ENCODE measurements around the gene USHBP1. TPM values are rescaled to one million over a fixed set of nuclear protein-coding genes. Genes with fewer than 3 reads are reported as not detected.
A peak's percentile ranks its signal among the peaks of the same experiment; 100 is the strongest.

The USHBP1 gene
- total RNA-seq, 1 experiment from 2014 or later, result not detected

DNA sequence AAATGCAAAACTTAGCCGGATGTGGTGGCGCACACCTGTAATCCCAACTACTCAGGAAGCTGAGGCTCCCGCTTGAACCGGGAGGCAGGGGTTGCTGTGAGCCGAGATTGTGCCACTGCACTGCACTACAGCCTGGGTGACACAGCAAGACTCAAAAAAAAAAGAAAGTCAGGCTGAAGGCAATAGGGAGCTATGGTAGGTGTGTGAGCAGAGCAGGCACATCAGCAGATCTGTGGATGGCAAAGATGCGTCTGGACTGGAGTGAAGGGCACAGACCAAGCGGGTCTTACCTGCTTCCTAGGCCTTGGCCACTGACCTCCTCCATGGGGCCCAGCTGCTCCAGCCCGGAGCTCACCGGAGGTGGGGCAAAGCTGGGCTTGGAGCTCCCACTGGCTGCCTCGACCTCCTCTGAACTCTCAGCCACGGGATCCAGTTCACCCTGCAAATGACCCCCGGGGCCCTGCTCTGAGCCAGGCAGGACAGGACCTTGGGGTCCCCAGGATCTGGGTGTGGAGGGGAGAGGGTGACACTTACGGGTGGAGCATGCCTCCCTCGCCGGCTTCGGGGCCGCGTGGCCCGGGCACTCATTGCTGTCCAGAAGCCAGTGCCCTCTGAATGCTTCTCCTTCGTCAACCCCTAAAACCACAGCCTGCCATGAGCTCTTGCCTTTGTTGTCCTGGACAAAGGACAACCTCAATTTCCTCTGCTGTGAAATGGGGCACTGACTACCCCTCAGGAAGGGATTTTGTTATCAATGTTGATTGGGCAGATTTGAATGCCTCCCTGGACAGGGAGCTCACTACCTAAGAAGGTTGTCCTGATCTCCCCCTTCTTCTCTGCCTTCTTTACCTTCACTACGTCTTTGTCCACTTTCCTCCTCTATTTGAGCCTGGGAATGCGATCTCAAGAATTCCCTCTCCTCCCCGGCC is 569 bp downstream of the USHBP1 start:
- no peaks in the 10 kb centered on the region for H3K9me3 ChIP-seq (replicated peaks)
- no peaks in the 10 kb centered on the region for H3K27me3 ChIP-seq (replicated peaks)
- peaks cover 6% of the 10 kb centered on the region for H3K36me3 ChIP-seq
- DNase-seq (ENCODE audit: low read depth in 1 of 2, low spot score in 2 of 2), result no peak
- no peak overlapping the region for H3K27ac ChIP-seq
- peaks cover 5% of the 10 kb centered on the region for H3K4me1 ChIP-seq (replicated peaks)
- H3K4me3 ChIP-seq, result no peak overlapping the region

DNA sequence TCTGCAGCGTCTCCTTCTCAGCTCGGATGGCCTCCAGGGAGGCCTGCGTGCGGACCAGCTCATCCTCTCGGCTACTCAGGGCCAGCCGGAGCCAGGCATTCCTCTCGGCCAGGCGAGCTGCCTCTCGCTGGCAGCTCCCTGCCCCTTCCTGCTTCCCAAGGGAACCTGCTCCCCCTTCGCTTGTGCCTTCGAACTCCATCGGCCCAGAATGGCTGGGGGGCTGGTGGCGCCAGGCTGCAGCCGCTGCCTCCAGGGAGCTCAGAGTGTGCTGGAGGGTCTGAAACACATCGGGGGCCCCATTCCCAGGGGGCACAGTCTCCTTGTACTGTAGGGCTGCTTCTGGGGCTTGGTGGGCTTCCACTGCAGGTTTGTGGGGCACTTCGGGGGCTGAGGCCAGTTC is 2.0 kb downstream of the USHBP1 start:
- no peak overlapping the region for H3K27ac ChIP-seq
- no peaks in the 10 kb centered on the region for H3K9me3 ChIP-seq (replicated peaks)
- H3K36me3 ChIP-seq, result no peaks in the 10 kb centered on the region
- H3K4me1 ChIP-seq (replicated peaks), result no peaks in the 10 kb centered on the region
- no peak overlapping the region for H3K4me3 ChIP-seq
- no peak for DNase-seq (ENCODE audit: low read depth in 1 of 2, low spot score in 2 of 2)
- H3K27me3 ChIP-seq (replicated peaks), result no peaks in the 10 kb centered on the region

DNA sequence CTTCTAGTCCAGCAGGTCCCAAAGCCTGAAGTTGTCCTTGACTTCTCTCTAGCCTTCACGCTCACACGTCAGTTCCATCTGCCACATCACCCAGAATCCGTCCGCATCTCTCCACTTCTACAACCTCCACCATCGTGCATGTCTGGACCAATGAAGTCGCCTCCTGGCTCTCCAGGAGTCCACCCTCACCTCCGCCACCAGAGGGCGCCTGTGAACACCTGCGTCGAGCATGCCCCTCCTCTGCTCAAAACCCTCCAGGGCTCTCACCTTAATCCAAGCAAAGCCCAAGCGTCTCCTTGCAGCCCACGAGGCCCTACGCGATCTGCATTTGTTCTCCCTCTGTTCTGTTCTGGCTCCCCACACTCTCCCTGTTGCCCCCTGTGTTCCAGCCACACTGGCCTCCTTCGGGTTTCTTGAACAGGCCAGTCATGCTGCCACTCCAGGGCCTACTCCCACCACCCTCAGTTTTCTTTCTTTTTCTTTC is 3.7 kb downstream of the USHBP1 start:
- no peaks in the 10 kb centered on the region for H3K27me3 ChIP-seq (replicated peaks)
- no peak overlapping the region for H3K27ac ChIP-seq
- no peaks in the 10 kb centered on the region for H3K9me3 ChIP-seq (replicated peaks)
- H3K36me3 ChIP-seq, result no peaks in the 10 kb centered on the region
- peak; percentile 64 to 83 for DNase-seq (ENCODE audit: low read depth in 1 of 2, low spot score in 2 of 2)
- no peak overlapping the region for H3K4me3 ChIP-seq
- no peaks in the 10 kb centered on the region for H3K4me1 ChIP-seq (replicated peaks)

DNA sequence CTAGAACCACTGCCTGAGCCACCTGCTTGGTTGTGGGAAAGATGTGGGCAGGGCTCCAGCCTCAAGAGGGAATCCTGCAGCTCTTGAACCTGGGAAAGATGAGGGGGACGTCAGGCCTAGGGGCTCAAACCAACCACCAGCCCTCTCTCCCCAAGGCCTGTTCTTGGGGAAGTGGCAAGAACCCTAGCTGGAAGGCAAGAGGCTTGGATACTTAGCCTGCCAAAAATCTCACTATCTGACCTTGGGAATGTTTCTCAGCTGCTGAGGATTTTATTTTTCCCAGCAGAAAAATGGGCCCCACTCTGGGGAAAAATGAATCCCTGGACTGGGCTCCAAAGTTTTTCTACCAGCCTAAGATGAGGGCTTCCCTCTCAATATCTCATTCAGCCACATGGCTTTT is 4.6 kb downstream of the USHBP1 start:
- Histone ChIP-seq H3K9me3 (replicated peaks) (no peaks in the 10 kb centered on the region), H3K27ac (no peak overlapping the region), H3K27me3 (replicated peaks) (no peaks in the 10 kb centered on the region), H3K4me3 (no peak overlapping the region), H3K4me1 (replicated peaks) (no peaks in the 10 kb centered on the region), H3K36me3 (no peaks in the 10 kb centered on the region)
- DNase-seq (ENCODE audit: low read depth in 1 of 2, low spot score in 2 of 2), result no peak

DNA sequence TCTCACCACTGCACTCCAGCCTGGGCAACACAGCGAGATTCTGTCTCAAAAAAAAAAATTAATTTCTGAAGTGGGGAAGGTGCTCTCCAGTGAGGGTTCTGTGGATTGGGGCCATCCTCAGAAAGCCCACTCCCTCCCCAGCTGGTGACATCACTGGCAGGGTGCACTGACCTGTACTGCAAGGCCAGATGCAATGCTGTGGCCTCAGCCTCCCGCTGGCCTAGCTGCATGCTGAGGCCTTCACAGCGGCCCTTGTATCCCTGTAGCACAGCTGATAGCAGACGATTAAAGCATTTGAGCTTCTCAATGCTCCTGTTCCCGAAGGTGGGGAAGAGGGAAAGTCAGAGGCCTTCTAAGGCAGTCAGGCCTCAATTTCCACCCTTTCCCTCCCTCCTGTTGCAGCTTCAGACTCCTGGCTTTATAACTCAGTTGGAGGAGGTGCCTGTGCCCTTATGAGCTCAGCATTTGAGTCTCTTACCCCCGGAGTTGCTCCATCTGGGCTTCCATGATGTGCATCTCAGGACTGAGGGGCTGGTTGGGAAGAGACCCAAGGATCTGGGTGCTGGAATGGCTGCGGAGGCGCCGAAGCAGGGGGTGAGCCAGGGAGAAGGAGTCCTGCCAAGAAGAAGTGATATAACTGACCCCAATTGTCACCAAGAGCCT is 5.3 kb downstream of the USHBP1 start:
- Histone ChIP-seq H3K4me3 (no peak overlapping the region), H3K36me3 (no peaks in the 10 kb centered on the region), H3K27ac (no peak overlapping the region), H3K27me3 (replicated peaks) (no peaks in the 10 kb centered on the region), H3K4me1 (replicated peaks) (no peaks in the 10 kb centered on the region), H3K9me3 (replicated peaks) (no peaks in the 10 kb centered on the region)
- DNase-seq (ENCODE audit: low read depth in 1 of 2, low spot score in 2 of 2), result no peak

DNA sequence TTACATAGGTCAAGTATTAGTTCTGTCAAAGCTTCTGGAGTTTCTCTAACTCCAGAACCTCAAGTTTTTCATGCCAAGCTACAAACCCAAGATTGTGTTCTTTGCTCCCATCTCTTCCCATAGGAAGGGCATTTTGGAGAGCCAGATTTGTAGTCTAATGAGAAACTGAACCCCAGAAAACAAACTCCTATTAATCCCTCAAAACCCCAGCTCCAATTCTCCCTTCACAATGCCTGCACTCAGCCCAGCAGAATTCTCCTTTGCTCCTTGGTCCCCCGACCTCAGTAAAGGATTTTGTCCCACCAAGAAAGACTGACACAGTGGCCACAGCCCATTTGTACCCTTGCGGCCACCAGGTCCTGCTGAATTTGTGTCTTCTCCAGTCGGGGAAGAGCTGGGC is 8.4 kb downstream of the USHBP1 start:
- Histone ChIP-seq H3K27ac (no peak overlapping the region), H3K9me3 (replicated peaks) (no peaks in the 10 kb centered on the region), H3K4me3 (no peak overlapping the region), H3K4me1 (replicated peaks) (no peaks in the 10 kb centered on the region), H3K27me3 (replicated peaks) (no peaks in the 10 kb centered on the region), H3K36me3 (no peaks in the 10 kb centered on the region)
- DNase-seq (ENCODE audit: low read depth in 1 of 2, low spot score in 2 of 2), result no peak

DNA sequence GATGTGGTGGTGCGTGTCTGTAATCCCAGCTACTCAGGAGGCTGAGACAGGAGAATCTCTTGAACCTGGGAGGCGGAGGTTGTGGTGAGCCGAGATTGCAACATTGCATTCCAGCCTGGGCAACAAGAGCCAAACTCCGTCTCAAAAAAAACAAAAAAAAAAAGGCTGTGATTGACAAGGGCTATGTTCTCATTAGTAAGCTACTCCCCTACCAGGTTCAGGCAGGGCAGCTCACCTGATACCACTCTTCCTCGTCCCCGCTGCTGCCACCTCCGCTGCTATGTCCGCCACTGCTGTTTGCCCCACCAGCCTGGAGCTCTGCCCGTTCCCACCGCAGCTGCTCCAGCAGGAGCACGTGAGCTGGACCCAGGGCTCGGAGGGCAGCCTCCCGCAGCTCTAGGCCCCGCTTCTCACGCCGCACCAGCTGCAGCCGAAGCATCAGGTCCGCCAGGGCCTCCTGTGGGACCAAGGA is 9.4 kb downstream of the USHBP1 start:
- no peak overlapping the region for H3K4me3 ChIP-seq
- DNase-seq (ENCODE audit: low read depth in 1 of 2, low spot score in 2 of 2), result no peak
- H3K4me1 ChIP-seq (replicated peaks), result no peaks in the 10 kb centered on the region
- no peaks in the 10 kb centered on the region for H3K9me3 ChIP-seq (replicated peaks)
- H3K27ac ChIP-seq, result no peak overlapping the region
- no peaks in the 10 kb centered on the region for H3K27me3 ChIP-seq (replicated peaks)
- no peaks in the 10 kb centered on the region for H3K36me3 ChIP-seq

DNA sequence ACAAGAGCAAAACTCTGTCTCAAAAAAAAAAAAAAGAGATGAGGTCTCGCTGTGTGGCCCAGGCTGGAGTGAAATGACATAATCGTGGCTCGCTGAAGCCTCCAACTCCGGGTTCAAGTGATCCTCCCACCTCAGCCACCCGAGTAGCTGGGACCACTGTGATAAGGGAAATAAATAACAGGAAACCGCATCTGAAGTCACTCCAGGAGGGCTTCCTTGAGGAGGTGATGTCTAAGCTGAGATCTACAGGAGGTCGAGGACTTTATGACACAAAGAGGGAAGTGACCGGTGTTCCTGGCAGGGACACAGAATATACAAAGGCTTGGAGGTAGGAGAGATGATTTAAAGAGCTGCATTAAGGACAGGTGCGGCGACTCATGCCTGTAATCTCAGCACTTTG is 9.9 kb downstream of the USHBP1 start:
- H3K36me3 ChIP-seq, result no peaks in the 10 kb centered on the region
- no peak overlapping the region for H3K4me3 ChIP-seq
- H3K27ac ChIP-seq, result no peak overlapping the region
- no peaks in the 10 kb centered on the region for H3K9me3 ChIP-seq (replicated peaks)
- H3K4me1 ChIP-seq (replicated peaks), result no peaks in the 10 kb centered on the region
- no peaks in the 10 kb centered on the region for H3K27me3 ChIP-seq (replicated peaks)
- DNase-seq (ENCODE audit: low read depth in 1 of 2, low spot score in 2 of 2), result no peak

DNA sequence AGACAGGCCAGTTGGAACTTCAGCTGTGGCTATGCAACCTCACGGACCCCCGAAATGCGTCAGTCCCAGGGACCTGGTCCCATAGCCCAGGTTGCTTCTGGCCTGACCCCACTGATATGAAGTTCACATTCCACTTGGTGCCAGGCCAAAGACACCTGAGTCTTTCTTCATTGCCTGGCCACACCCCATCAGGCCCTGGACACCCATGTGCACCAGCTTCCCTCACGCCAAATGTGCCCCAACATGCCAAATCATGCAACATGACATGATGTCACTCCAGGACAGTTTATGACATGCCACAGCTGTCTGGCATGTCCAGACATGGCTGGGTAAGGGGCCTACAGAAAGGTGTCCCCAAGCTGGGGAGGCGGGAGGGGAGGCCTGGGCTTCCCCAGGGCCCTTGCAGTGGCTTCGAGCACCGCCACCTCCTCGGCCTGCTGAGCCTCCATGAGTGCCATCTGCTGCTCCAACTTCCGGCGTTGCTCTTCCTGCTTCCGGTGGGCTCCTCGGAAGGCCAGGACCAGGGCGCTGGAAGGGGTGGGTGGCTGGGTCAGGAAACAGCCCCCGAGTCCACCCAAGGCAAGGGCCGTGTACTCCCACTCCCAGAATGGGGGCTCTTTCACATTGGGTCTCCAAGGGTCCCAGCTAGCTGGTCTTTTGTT is 14.5 kb downstream of the USHBP1 start:
- H3K4me3 ChIP-seq, result no peak overlapping the region
- no peaks in the 10 kb centered on the region for H3K27me3 ChIP-seq (replicated peaks)
- peaks cover 17% of the 10 kb centered on the region for H3K4me1 ChIP-seq (replicated peaks)
- H3K27ac ChIP-seq, result no peak overlapping the region
- H3K9me3 ChIP-seq (replicated peaks), result no peaks in the 10 kb centered on the region; the same call in 1 of the 2 replicates
- no peak for DNase-seq (ENCODE audit: low read depth in 1 of 2, low spot score in 2 of 2)
- H3K36me3 ChIP-seq, result peaks cover under 1% of the 10 kb centered on the region; the same call in 1 of the 2 replicates

DNA sequence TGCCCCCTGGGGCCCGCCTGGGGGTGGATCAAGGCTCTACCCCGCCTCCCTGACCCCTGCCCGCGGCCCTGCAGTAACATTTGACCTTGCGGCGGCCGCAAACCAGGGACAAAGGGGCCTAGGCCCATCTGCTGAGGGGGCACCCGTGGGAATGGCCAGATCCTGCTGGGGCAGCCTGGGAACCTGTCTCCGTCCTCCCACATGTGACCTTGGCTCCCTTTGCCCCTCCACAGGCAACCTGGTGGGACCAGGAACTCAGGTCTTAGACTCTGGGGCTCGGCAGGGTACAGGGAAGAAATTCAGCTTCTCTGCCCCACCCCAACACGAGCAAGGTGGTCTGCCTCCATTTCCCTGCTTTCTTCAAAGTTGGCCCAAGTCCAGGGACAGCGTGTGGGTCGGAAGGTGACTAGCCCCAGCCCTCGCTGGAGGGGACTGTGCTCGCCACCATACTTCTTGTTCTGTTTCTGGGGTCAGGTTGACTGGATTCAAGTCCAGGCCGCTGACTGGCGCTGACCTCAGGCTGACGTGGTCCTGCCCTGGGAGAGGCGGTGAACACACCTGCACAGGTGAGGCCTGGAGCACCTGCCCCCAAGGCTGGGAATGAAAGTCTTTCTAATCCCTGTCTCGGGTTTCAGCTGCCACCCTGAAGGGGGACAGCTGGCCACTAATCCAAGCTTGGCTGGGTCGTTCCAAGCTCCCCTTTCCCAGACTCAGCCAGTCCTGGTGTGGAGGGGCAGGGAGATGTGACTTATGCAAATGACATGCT is 16.4 kb downstream of the USHBP1 start:
- no peak overlapping the region for H3K27ac ChIP-seq
- peaks cover 32% of the 10 kb centered on the region for H3K4me1 ChIP-seq (replicated peaks)
- peaks cover 5% of the 10 kb centered on the region; the same call in 1 of the 2 replicates for H3K36me3 ChIP-seq
- no peak for DNase-seq (ENCODE audit: low read depth in 1 of 2, low spot score in 2 of 2)
- no peaks in the 10 kb centered on the region; the same call in 1 of the 2 replicates for H3K9me3 ChIP-seq (replicated peaks)
- H3K4me3 ChIP-seq, result no peak overlapping the region
- H3K27me3 ChIP-seq (replicated peaks), result no peaks in the 10 kb centered on the region

DNA sequence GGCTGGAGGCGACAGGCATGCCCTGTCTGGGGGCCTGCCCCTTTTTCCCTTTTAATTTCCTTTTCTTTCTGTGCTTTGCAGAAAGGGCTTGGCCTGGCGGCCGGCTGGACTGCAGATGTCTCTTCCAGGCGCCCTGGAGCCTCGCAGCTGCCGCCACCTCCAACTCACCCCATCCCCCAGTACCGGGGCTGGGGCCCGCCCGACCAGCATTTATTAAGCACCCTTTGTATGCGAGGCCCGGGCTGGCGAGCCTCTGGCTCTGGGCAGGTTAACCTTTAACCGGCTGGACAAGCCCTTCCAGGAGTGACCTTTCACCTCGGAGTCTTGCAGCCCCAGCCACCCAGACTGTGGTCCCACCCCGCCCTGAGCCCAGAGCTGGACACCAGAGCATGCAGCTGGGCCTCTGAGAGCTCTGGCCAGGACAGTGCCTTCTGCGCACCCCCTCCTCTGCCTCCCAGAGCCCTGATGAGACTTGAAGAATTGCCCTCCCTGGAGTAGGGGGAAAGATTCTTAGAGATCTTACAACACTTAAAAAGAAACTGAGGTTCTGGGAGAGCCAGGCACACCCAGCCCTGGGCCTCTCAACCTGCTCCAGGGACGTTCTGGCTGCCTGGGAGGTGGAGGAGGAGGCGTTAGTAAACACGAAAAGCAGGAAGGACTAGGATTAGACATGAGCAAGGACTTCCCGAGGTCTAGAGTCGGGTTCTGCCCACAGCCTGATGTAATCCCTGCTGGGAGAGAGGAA is 17.7 kb downstream of the USHBP1 start:
- Histone ChIP-seq H3K9me3 (replicated peaks) (no peaks in the 10 kb centered on the region; the same call in 1 of the 2 replicates), H3K36me3 (peaks cover 5% of the 10 kb centered on the region; the same call in 1 of the 2 replicates), H3K27me3 (replicated peaks) (no peaks in the 10 kb centered on the region), H3K27ac (no peak overlapping the region), H3K4me1 (replicated peaks) (peaks cover 33% of the 10 kb centered on the region), H3K4me3 (peak overlapping the region; percentile 39)
- no peak for DNase-seq (ENCODE audit: low read depth in 1 of 2, low spot score in 2 of 2)

DNA sequence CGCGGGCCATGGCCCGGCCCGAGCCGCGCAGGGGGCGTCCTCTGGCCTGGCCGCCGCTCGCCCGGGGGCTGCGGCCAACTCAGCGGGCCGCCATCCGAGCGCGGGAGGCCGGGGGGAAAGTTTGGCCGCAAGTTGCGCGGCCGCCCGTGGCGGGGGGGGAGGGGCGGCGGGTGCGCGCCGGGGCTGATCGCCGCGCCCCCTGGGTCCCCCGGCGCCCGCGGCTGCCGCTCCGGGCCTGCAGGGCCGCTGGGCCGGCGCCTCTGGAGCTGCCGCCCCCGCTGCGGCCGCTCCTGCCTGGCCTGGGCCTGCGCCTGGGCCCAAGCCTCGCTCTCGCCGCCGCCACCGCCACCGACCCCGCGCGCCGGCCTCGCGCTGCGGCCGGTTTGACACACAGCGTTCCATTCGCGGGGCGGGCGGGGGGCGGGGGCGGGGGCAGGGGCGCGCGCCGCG is 19.0 kb downstream of the USHBP1 start, which contains the start of gene NR2F6:
Gene NR2F6, minus strand, starts transcription at position 385 of the 450 bp plus-strand sequence. CDS start 699 bp downstream, outside the sequence.
- Histone ChIP-seq H3K4me1 (replicated peaks) (peaks cover 33% of the 10 kb centered on the region), H3K27me3 (replicated peaks) (no peaks in the 10 kb centered on the region), H3K9me3 (replicated peaks) (no peaks in the 10 kb centered on the region; the same call in 1 of the 2 replicates), H3K27ac (peak within 1 kb of the TSS; percentile 44; the same call in 1 of the 2 replicates), H3K36me3 (peaks cover 5% of the 10 kb centered on the region; the same call in 1 of the 2 replicates), H3K4me3 (peak within 1 kb of the TSS; percentile 89)
- DNase-seq (ENCODE audit: low read depth in 1 of 2, low spot score in 2 of 2), result no peak

Measured in SJSA1 (cell line).